Right lobe of liver (tissue), 4 donors: Measurements from ENCODE around the gene NOL4L.

Source experiments
- POLR2A ChIP-seq: fragments of 450-650 bp; IDR thresholded peaks from one replicate; pipeline ENCODE4 v1.6.1; 2017; ENCODE audit warnings: antibody characterized with exemption, mild to moderate bottlenecking
- TF ChIP-seq, protein P1 (sequence below), 4 donors: fragments of 200-600 bp in 3 of 4; fragments of 450-650 bp in 1 of 4; IDR thresholded peaks; one replicate each; pipeline versions ENCODE4 v1.5.1 to v1.8.0; 2016 to 2022; ENCODE audit warnings: antibody characterized with exemption in 4 of 4, mild to moderate bottlenecking in 2 of 4
- donor health status: DM: no; HTN: no; CAD: no.
- donor health status: DM: no; HTN: no; CAD: no.
- donor health status: DM: no; HTN: yes; CAD: no.

DNA sequence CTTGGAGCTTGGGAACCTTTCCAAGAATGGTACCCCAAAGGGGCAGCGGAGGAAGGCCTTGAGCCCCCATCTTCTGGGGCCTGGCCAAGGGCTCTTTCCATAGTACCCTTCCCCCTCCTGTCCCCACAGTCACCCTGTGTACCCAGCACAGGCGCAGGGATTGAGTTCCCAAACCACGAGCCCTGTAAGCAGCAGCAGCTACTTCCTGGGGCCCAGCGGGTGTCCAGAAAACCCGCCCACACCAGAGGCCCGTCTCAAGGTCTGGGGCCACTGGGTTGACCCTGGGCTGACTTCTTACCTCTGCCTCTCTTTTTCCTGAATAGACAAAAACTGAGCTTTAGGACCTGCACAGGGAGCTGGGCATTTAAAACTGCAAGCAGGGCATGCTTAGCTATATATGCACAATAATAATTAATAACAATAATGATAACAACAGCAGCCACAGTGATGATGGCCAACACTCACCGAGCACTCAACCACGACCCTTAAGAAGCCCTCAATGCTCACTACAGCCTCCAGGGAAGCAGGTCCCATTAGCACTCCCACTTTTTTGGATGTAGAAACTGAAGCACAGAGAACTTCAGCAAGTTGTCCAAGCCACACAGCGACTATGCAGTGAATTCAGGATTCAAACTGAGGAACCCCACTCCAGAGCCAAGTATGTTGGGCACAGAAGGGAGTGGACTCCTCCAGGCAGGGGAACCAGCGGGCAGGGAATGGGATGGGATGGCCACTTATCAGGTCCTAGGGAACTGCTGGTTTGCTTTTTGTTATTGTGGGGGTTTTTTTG, 14.5 kb downstream of the NOL4L start:
- TF ChIP-seq, protein P1, sequence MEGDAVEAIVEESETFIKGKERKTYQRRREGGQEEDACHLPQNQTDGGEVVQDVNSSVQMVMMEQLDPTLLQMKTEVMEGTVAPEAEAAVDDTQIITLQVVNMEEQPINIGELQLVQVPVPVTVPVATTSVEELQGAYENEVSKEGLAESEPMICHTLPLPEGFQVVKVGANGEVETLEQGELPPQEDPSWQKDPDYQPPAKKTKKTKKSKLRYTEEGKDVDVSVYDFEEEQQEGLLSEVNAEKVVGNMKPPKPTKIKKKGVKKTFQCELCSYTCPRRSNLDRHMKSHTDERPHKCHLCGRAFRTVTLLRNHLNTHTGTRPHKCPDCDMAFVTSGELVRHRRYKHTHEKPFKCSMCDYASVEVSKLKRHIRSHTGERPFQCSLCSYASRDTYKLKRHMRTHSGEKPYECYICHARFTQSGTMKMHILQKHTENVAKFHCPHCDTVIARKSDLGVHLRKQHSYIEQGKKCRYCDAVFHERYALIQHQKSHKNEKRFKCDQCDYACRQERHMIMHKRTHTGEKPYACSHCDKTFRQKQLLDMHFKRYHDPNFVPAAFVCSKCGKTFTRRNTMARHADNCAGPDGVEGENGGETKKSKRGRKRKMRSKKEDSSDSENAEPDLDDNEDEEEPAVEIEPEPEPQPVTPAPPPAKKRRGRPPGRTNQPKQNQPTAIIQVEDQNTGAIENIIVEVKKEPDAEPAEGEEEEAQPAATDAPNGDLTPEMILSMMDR (IDR thresholded peaks at IDR 0.05) = no peak
- TF ChIP-seq POLR2A = no peak
